GM12801 (cell line): ENCODE measurements around the gene BMPR2.

Experiments used
- TF ChIP-seq, protein P1 (sequence below): IDR thresholded peaks from one replicate; pipeline ENCODE4 v1.5.1; 2011; ENCODE audit warnings: control low read depth; ENCODE audit not compliant: insufficient read length; ENCODE audit errors: extremely low read depth

Gene BMPR2

GRCh38 chr2:202405798-202406197, 29.7 kb downstream of the BMPR2 start:
- TF ChIP-seq, protein P1, sequence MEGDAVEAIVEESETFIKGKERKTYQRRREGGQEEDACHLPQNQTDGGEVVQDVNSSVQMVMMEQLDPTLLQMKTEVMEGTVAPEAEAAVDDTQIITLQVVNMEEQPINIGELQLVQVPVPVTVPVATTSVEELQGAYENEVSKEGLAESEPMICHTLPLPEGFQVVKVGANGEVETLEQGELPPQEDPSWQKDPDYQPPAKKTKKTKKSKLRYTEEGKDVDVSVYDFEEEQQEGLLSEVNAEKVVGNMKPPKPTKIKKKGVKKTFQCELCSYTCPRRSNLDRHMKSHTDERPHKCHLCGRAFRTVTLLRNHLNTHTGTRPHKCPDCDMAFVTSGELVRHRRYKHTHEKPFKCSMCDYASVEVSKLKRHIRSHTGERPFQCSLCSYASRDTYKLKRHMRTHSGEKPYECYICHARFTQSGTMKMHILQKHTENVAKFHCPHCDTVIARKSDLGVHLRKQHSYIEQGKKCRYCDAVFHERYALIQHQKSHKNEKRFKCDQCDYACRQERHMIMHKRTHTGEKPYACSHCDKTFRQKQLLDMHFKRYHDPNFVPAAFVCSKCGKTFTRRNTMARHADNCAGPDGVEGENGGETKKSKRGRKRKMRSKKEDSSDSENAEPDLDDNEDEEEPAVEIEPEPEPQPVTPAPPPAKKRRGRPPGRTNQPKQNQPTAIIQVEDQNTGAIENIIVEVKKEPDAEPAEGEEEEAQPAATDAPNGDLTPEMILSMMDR: no peak

GRCh38 chr2:202406445-202406978, 30.4 kb downstream of the BMPR2 start:
- TF ChIP-seq, protein P1: no peak

- TF ChIP-seq, protein P1: no peak
Measured at GRCh38 chr2:202408546-202409140, 32.5 kb downstream of the BMPR2 start.

GRCh38 chr2:202410092-202410491, 34.0 kb downstream of the BMPR2 start:
- TF ChIP-seq, protein P1: no peak

DNA sequence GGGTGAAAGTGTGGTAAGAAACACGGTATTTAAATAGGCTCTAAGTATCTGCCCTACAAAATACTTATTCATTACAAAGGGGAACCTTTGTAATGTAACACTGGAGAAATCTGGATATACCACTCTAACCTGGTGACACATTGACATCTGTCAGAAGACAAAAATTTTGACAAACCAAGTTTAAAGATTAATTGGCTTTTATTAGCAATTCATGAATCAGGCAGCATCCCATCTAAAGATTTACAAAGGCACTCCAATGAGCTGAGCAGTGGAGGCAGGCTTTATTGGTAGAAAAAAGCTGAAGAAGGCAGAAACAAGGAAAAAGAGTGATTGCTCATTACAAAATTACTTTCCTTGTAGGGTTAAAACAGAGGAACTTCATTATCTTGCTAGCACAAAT, 35.0 kb downstream of the BMPR2 start:
- TF ChIP-seq, protein P1: no peak

- TF ChIP-seq, protein P1: no peak
Measured at GRCh38 chr2:202418027-202418426, 41.9 kb downstream of the BMPR2 start.

DNA sequence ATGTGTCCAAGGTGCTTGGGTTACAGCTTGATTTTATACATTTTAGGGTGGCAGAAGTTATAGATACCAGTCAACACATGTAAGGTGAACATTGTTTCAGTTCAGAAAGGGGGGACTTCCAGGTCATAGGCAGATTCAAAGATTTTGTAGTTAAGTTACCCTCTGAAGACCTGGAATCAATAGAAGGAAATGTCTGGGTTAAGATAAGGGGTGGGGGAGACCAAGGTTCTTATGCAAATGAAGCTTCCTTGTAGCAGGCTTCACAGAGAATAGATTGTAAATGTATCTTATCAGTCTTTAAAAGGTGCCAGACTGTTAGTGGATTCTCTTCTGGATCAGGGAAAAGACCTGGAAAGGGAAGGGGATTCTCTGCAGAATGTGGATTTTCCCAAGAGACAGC, 42.4 kb downstream of the BMPR2 start:
- TF ChIP-seq, protein P1: no peak
